GM12891 (cell line): ENCODE measurements around the gene LRRIQ3.
"Not testable (repeated sequence)": the region's sequence is repeated elsewhere in the genome, so short reads cannot be mapped to it uniquely, and the experiment has no call there.

Experiments
- DNase-seq: peaks from one replicate; pipeline ENCODE4 v3.0.0; 2011; ENCODE audit warnings: low spot score; ENCODE audit not compliant: insufficient read length
- FAIRE-seq: peaks from 2 replicates; lab custom pipeline; 2011; peaks lifted over from hg19 to GRCh38; lab: Jason Lieb, UNC
- PAX5 ChIP-seq: IDR thresholded peaks from 2 replicates; pipeline ENCODE4 v1.6.1; 2011; ENCODE audit warnings: low read length, moderate library complexity, mild to moderate bottlenecking; ENCODE audit not compliant: insufficient read depth, severe bottlenecking
- POLR2A ChIP-seq: IDR thresholded peaks from 2 replicates; pipeline ENCODE4 v1.6.1; 2011; ENCODE audit warnings: low read depth, low read length, control low read depth
- POLR2AphosphoS5 ChIP-seq: IDR thresholded peaks from 2 replicates; pipeline ENCODE4 v1.6.1; 2011; ENCODE audit warnings: low read depth, low read length, control low read depth
- POU2F2 ChIP-seq: IDR thresholded peaks from 2 replicates; pipeline ENCODE4 v1.6.1; 2011; ENCODE audit warnings: low read depth, mild to moderate bottlenecking, control low read depth, low read length, moderate library complexity
- SPI1 ChIP-seq: IDR thresholded peaks from 2 replicates; pipeline ENCODE4 v1.6.1; 2011; ENCODE audit warnings: low read depth, low read length, control low read depth
- TAF1 ChIP-seq: IDR thresholded peaks from 2 replicates; pipeline ENCODE4 v1.6.1; 2011; ENCODE audit warnings: low read depth, low read length, control low read depth

LRRIQ3 gene

DNA sequence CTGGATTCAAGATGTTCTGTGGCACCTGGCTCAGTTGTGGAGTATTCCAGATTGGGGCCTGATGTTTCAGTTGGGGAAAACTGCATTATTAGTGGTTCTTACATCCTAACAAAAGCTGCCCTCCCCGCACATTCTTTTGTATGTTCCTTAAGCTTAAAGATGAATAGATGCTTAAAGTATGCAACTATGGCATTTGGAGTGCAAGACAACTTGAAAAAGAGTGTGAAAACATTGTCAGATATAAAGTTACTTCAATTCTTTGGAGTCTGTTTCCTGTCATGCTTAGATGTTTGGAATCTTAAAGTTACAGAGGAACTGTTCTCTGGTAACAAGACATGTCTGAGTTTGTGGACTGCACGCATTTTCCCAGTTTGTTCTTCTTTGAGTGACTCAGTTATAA is 7.3 kb upstream of the LRRIQ3 start:
- DNase-seq (no peak), FAIRE-seq (no peak)
- TF ChIP-seq SPI1 (no peak), POLR2AphosphoS5 (no peak), POU2F2 (no peak), PAX5 (no peak)

DNA sequence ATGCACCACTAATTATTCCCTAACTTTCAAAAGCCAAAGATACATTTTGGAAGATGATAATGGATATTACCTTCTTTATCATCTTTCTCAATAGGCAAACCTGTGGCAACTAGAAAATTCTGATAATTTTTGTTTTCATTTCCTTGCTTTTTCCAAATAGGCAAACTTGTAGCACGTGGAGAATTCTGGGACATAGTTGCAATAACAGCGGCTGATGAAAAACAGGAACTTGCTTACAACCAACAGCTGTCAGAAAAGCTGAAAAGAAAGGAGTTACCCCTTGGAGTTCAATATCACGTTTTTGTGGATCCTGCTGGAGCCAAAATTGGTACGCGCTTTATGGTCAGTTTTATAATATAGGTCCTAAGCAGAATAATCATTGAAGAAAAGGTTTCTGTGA is 1.5 kb upstream of the LRRIQ3 start:
- TF ChIP-seq POU2F2 (no peak), PAX5 (no peak), POLR2A (no peak), TAF1 (no peak), POLR2AphosphoS5 (no peak), SPI1 (no peak)
- DNase-seq = no peak
- no peak for FAIRE-seq

DNA sequence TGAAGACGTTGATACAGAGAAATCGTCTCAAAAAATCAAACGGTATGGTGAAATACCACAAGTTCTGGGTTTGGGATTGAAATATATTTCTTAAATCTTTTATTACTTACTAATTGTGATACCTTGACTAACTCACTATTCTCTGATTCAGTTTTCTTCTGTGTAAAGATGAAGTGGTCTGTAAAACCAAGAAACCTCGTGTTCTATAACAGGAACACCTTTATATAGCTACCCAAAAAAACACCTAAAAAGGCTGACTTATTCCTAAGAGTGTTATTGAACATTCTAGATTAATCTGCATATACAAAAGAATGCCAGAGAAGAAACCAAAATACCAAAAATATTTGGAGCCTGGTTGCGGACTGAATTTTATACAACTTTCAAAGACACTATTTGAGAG is 721 bp downstream of the LRRIQ3 start:
- no peak for TF ChIP-seq POU2F2
- no peak for TF ChIP-seq SPI1
- no peak for TF ChIP-seq PAX5
- TF ChIP-seq POLR2A = no peak
- TF ChIP-seq TAF1 = no peak
- TF ChIP-seq POLR2AphosphoS5 = no peak
- DNase-seq (no peak), FAIRE-seq (no peak)

DNA sequence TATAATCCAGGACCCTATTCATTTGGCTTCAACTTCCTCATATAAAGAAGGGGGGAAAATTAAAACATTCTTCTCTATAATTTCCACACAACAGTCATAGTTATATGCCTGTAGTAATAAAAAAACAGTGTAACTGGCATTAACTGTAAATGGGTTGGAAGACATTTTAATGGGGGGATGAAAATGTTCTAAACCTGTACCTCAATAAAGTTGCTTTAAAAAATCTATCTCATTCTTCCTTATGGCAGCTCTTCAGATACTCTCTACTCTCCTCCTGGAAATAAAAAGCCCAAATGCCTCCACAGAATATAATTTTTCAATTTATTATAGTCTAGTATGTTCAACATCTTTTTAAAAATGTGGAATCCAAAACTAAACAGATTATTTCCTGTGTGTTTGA is 2.6 kb downstream of the LRRIQ3 start:
- DNase-seq = no peak
- no peak for TF ChIP-seq POU2F2
- no peak for TF ChIP-seq POLR2AphosphoS5
- no peak for TF ChIP-seq SPI1
- TF ChIP-seq TAF1 = no peak
- TF ChIP-seq POLR2A = no peak
- FAIRE-seq = no peak

DNA sequence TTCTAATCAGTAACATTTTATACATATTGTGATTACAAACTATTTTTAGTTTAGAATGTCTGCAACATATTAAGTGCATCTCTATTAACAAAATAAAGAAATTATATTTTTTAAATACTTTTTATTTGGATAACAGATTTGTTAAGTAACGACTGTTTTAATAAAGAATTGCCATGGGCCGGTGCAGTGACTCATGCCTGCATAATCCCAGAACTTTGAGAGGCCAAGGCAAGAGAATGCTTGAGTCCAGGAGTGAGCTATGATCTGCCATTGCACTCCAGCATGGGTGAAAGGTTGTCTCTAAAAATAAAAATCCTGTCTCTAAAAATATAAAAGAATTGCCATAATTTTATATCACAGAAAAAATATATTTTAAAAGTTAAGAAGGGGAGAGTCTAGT is 4.1 kb downstream of the LRRIQ3 start:
- DNase-seq (no peak), FAIRE-seq (no peak)
- TF ChIP-seq POU2F2 (no peak), POLR2A (no peak), PAX5 (no peak)

DNA sequence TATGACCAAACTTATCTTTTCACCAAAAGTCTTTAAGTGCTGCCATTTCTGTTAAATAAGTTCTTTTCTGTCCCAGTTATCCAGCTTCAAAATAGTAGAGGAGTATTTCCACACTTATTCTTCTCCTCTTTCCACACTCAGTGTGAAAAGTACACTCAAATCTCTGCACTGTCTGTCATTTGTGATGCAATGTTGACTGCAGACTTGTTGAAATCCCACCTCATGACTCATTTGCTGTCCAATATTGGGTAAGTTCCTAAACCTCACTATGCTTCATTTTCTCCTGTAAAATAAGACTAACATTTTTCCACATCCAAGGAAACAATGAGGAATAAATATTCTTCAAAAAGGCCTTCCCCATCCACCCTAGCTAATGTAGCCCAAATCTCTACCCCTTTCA is 17.5 kb downstream of the LRRIQ3 start:
- TF ChIP-seq PAX5 = no peak
- TF ChIP-seq POLR2AphosphoS5 = no peak
- no peak for TF ChIP-seq SPI1
- TF ChIP-seq POLR2A = no peak
- TF ChIP-seq TAF1 = no peak
- TF ChIP-seq POU2F2 = no peak
- DNase-seq = no peak
- FAIRE-seq = no peak

DNA sequence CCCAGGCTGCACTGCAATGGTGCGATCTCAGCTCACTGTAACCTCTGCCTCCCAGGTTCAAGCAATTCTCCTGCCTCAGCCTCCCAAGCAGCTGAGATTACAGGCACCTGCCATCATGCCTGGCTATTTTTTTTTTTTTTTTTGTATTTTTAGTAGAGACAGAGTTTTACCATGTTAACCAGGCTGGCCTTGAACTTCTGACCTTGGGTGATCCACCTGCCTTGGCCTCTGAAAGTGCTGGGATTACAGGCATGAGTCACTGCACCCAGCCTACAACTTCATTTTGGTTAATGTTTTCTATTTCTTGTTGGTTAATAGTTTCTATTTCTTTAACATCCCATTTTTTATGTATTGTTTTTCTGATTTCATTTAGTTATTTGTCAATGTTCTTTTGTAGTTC is 23.6 kb downstream of the LRRIQ3 start:
- not testable (repeated sequence) for FAIRE-seq, DNase-seq

DNA sequence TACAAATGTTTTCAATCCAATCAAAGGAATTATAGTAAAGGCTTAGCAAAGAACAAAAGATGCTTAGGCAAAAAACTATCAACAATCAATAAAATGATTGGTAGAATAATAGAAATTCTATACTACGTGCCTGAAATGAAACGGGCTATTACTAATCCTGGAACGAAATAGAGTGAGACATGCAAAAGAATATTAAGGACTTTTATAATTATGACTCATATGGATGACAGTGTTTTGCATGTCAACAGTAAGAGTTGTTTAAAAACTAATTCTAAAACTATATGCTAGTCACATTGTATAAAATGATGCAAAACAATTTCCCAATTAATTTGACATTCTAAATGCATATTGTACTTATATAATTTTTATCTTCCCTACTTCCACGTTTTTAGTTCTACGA is 35.6 kb downstream of the LRRIQ3 start:
- TF ChIP-seq SPI1 = no peak
- no peak for TF ChIP-seq POLR2A
- no peak for TF ChIP-seq TAF1
- no peak for TF ChIP-seq POLR2AphosphoS5
- no peak for TF ChIP-seq POU2F2
- no peak for TF ChIP-seq PAX5
- DNase-seq (no peak), FAIRE-seq (no peak)

DNA sequence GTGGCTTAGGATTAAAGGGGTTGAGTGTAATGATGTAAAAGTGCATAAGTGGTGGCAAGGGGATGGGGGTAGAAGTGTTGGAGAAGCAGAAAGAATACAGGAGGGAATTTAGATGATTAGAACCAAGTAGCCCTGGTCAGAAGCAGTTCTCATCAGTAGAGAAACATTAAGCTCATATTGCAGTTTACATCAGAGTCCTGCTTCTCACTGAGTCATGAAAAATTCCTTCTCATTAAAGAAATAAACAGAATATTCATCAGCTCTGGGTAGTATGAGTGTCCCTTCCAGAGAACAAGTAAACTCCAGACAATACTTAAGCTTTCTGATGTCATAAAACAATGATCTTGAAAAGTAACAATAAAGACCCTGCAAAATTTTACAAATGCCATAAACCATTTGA is 36.5 kb downstream of the LRRIQ3 start:
- no peak for TF ChIP-seq PAX5
- no peak for TF ChIP-seq POU2F2
- no peak for TF ChIP-seq TAF1
- TF ChIP-seq POLR2AphosphoS5 = no peak
- no peak for TF ChIP-seq POLR2A
- TF ChIP-seq SPI1 = no peak
- no peak for FAIRE-seq
- no peak for DNase-seq

DNA sequence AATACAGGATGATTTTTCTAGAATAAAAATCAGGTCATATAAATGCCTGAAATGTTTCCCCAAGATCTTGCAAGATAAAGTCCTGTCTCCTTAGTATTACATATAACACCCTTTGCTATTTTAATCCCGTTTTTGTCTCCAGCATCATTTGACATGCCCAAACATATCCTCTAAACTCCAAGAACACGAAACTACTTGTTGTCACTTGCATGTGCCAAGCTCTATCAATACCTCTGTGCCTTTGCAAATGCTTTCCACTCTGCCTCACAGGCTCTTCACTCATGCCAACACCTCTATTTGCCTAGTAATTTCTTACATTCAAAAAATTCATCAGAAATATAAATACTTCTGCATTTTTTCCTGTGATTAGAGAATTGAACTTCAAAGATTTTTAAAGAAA is 37.9 kb downstream of the LRRIQ3 start:
- TF ChIP-seq POU2F2 (no peak), PAX5 (no peak), SPI1 (no peak), POLR2AphosphoS5 (no peak), TAF1 (no peak), POLR2A (no peak)
- DNase-seq = no peak
- FAIRE-seq = no peak

DNA sequence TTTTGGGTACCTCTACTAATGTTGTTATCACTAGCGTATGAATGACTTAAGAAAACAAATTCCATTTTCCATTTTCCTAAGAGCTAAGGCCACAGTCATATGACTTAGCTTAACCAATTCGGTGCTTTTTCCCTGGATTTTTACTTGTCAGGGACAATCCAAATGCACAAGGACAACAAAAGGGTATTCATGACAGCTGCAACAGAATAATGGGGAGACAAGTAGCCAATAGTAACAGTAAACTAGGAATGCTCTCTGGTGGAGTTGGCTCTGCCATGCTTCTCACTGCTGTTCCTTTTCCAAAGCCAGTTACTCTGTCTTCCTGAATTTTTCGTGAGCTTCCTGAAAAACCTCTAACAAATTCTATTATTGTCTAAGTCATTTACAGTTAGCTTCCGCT is 52.9 kb downstream of the LRRIQ3 start:
- TF ChIP-seq PAX5 = no peak
- no peak for DNase-seq
- FAIRE-seq = no peak

DNA sequence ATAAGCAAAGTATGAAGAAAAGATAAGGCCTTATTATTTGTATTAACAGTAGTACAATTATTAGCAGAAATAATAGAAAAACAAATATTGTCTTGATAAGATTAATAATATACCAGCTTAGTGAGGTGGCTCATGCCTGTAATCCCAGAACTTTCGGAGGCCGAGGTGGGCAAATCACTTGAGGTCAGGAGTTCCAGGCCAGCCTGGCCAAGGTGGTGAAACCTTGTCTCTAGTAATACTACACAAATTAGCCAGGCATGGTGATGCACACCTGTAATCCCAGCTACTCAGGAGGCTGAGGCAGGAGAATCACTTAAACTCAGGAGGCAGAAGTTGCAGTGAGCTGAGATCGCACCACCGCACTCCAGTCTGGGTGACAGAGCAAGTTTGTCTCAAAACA is 80.6 kb downstream of the LRRIQ3 start:
- DNase-seq, FAIRE-seq: not testable (repeated sequence)
